Fibroblast of pulmonary artery (primary cell): ENCODE results near the gene POU2F1.

Experiments
- DNase-seq: peaks from one replicate; pipeline ENCODE4 v3.0.0-alpha.2; 2010; ENCODE audit warnings: low read depth
- H3K4me3 ChIP-seq: replicated peaks from 2 replicates; pipeline ENCODE4 v1.5.1; 2011; ENCODE audit warnings: low read depth, mild to moderate bottlenecking, control low read depth, low read length, moderate library complexity
- TF ChIP-seq, protein P1 (sequence below): IDR thresholded peaks from 2 replicates; pipeline ENCODE4 v1.5.1; 2011; ENCODE audit warnings: mild to moderate bottlenecking, control low read depth, low read length, inconsistent platforms; ENCODE audit errors: missing control alignments

The POU2F1 gene

DNA sequence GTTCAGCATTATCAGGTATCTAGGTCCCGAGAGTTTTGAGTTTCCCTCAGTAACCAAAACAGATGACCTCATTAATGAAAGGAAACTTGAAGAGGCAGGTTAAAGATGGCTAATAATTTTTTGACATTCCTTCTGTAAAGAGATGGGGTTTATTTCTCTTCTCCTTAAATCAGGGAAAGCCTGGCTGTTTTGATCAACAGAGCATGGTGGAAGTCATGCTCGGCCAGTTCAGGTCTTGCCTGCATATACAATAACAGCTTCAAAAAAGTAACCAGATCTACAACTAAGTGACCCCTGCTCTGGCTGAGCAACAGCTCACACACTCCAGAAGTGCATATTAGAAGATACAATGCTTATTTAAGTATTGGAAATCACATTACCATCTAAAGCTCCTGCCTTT is 36.6 kb upstream of the POU2F1 start:
- DNase-seq, result no peak
- no peak overlapping the region for H3K4me3 ChIP-seq
- TF ChIP-seq, protein P1, sequence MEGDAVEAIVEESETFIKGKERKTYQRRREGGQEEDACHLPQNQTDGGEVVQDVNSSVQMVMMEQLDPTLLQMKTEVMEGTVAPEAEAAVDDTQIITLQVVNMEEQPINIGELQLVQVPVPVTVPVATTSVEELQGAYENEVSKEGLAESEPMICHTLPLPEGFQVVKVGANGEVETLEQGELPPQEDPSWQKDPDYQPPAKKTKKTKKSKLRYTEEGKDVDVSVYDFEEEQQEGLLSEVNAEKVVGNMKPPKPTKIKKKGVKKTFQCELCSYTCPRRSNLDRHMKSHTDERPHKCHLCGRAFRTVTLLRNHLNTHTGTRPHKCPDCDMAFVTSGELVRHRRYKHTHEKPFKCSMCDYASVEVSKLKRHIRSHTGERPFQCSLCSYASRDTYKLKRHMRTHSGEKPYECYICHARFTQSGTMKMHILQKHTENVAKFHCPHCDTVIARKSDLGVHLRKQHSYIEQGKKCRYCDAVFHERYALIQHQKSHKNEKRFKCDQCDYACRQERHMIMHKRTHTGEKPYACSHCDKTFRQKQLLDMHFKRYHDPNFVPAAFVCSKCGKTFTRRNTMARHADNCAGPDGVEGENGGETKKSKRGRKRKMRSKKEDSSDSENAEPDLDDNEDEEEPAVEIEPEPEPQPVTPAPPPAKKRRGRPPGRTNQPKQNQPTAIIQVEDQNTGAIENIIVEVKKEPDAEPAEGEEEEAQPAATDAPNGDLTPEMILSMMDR, result no peak

DNA sequence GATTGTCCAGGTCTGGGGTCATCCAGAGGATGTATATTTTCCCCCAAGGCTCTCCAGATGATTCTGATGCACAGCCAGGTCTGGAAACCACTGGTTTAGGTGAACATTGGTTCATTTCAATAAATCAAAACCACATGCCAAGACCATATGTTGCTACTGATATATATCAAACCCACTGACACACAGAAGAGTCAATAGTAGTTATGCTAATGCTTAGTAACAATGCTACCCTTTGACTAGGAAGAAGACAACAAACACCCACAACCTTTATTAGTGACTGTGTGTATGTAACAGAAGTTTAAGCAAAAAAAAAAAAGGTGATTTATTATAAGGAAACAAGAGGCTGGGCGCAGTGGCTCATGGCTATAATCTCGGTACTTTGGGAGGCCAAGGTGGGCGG is 35.6 kb upstream of the POU2F1 start:
- H3K4me3 ChIP-seq, result no peak overlapping the region
- no peak for DNase-seq
- TF ChIP-seq, protein P1, result no peak

DNA sequence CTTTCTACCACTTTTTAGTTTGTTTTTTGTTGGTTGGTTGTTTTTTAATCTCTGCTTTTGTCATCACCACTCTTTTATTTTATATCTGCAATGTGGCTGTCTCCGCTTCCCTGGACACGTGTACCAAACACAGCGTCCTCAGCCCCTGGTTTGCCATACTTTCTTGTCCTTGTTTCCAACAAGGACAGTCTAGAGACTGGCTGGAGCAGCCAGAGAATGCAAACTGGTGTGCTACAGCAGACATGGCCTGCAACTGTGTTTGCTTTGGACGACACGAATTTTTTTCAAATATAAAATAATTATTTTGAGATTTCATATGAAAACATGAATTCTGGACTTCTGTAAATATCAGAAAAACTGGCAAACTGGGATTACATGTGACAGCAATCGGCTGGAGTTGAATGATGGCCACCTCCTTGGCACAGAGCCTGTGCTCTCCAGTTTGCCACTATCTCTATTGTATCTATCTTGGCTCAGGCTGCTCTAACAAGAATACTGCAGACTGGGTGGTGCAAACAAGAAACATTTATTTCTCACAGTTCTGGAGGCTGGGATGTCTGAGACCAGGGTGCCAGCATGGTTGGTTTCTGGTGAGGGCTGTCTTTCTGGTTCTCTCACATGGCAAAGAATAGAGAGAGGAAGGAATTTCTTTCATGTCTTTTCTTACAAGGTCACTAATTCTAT is 34.6 kb upstream of the POU2F1 start:
- no peak for DNase-seq
- TF ChIP-seq, protein P1, result no peak
- no peak overlapping the region for H3K4me3 ChIP-seq

DNA sequence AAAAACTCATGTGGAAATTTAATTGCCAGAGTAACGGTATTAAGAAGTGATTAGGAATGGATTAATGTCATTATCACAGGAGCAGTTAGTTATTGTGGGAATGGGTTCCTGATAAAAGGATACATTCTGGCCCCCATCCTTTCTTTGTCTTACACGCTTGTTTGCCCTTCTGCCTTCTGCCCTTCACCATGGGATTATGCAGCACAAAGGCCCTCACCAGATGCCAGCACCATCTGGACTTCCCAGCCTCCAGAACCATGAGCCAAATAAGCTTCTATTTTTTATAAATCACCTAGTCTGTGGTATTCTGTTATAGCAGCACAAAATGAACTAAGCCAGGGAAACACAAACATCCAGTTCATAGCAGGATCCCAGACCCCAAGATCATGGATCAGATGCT is 33.9 kb upstream of the POU2F1 start:
- no peak for DNase-seq
- TF ChIP-seq, protein P1, result no peak
- H3K4me3 ChIP-seq, result no peak overlapping the region

DNA sequence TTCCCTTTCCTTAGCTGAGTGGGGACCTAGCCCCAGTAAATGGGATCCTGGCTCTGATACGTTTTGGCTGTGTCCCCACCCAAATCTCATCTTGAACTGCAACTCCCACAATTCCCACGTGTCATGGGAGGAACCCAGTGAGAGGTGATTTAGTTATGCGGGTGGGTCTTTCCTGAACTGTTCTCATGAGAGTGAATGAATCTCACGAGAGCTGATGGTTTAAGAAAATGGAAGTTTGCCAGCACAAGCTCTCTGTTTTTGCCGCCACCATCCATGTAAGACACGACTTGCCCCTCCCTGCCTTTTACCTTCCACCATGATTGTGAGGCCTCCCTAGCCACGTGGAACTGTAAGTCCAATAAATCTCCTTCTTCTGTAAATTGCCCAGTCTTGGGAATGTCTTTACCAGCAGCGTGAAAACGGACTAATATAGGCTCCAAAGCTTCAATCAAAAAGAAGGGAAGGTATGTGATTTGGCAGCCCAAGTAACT is 29.9 kb upstream of the POU2F1 start:
- TF ChIP-seq, protein P1, result no peak
- no peak overlapping the region for H3K4me3 ChIP-seq
- no peak for DNase-seq

DNA sequence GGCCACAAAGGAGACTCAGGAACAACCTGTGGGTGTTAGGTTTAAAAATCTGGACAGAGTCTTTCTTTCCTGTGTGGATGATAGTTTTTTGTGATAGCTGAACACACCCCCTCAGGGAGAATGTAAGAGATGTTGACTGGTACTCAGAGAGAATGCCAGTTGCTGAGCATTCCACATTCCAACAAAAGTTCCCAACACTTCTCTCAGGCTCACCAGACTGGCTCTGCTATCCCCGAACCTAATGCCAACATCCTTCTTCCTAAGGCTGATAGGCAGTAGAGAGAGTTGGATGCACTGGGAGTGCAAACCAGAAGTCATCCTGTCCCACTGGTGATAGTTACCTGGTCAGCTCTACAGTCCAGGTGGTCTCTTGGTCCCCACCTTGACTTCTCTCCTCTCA is 28.7 kb upstream of the POU2F1 start:
- DNase-seq, result no peak
- TF ChIP-seq, protein P1, result no peak
- no peak overlapping the region for H3K4me3 ChIP-seq

DNA sequence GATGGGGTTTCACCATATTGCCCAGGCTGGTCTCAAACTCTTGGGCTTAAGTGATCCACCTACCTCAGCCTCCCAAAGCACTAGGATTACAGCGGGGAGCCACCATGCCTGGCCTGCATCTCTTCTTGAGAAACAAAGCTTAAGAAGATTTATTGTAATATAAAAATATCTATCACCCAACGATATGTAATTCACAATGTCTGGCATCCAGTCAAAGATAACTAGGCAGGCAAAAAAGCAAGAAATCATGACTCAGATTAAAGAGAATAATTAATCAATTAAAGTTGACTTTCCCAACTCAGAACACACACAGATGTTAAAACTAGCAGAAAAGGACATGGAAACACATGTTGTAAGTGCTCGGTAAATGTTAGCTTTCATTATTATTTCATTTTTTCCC is 26.5 kb upstream of the POU2F1 start:
- TF ChIP-seq, protein P1, result no peak
- H3K4me3 ChIP-seq, result no peak overlapping the region
- no peak for DNase-seq
